CD4-positive, alpha-beta T cell treated with Interferon gamma for 1 hour (primary cell): ENCODE measurements around the gene GATA5.

Experiments used
- DNase-seq: peaks from one replicate; pipeline ENCODE4 v3.0.0-alpha.2; 2020

GATA5 gene

GRCh38 chr20:62452475-62453095 is 23.2 kb downstream of the GATA5 start:
- no peak for DNase-seq

GRCh38 chr20:62451970-62452369 is 23.8 kb downstream of the GATA5 start:
- DNase-seq = no peak

DNA sequence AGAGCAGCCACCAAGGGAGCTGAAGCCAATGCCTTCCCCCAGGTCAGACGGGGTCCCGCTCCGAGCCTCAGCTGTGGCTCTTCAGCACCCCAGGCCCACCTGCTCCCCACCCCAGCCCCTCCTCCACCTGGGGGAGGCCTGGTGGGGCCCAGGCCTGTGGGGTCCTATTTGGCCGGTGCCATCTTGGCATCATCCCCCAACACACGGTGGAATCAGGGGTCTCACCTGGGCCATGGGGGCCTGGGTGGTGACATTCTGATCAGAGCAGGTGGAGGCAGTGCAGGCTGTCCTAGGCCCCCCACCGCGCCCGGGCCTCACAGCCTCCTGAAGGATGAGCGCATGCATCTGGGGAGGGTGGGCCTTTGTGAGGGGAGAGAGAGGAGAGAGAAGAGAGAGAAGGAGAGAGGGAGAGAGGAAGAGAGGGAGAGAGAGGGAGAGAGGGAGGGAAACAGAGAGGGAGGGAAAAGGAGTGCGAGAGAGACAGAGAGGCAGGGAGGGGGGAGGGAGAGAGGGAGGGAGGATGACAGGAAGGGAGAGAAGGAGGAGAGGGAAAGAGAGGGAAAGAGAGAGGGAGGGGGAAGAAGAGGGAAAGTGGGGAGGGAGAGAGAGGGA is 24.5 kb downstream of the GATA5 start:
- no peak for DNase-seq

DNA sequence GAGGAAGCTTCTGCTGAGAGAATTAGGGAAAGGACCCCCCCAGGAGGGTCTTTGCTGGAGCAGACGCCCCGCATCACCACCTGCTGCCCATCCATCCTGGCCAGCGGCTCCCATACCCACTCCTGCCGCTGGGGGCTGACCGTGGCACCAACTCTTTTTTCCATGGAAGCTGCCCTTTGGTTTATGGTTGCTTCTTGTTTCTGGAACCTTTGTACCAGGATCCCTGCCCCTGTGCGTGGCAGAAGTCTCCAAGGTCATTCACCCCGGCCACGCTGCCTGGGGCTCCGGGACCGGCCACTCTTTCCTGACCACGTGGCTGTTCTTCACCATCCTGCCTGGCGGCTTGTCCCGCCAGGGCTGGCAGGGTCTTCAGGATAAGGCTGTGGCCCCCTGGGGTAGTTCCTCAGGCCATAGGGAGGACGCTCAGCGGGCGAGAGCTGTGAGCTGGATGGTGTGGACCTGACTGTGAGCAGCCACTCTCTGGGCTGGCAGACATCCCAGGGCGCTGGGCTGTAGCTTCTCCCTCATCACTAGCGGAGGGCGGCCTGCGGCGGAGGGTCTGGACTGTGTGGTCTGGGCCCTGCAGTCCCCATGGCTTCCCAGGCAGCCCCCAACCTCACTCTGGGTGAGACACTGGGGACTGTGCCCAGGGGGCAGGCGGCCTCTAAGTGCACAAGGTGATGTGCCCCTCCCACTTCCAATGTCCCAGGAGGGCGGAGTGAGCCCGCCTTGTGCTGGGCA is 25.7 kb downstream of the GATA5 start:
- DNase-seq = no peak

GRCh38 chr20:62448788-62449187 is 27.0 kb downstream of the GATA5 start:
- no peak for DNase-seq

- no peak for DNase-seq
Observed at GRCh38 chr20:62448038-62448437, 27.8 kb downstream of the GATA5 start.

- DNase-seq = no peak
Observed at GRCh38 chr20:62446888-62447869, 28.6 kb downstream of the GATA5 start.

DNA sequence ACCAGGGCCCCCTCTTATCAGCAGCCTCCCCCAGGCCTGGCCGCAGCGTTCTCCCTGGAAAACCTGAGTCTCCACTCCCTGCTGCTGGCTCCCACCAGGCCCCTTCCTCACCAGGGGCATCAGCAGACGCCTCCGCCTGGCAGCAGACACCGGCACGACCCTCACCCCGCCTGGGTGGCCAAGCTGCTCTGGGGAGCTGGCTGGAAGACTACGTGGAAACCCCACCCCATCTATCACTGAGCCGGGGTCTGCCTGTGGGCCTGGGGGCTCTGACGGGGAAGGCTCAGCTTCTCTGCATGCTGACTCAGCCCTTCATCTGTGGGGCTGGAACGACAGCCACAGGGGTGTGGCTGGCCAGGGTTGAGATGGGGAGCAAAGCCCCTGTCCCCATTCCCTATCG is 29.3 kb downstream of the GATA5 start:
- no peak for DNase-seq

GRCh38 chr20:62445553-62446340 is 30.0 kb downstream of the GATA5 start:
- no peak for DNase-seq

DNA sequence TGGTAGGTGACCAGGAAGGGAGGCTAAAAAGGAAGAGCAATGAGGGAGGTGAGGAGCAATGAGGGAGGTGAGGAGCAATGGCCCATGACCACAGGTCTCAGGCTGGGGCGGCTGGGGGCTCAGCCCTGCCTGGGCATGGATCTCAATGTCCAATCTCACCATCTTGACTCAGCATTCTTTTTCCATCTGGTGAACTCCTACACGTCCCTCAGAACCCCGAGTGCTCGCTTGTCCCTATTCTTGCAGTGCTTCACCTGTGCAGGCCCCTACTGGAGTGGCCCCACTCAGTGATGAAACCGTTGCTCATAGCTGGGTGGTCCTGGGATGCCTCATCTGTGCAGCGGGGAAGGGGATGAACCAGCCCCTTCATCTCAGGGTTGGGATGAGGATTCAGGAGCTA is 31.5 kb downstream of the GATA5 start:
- no peak for DNase-seq

GRCh38 chr20:62441987-62442539 is 33.7 kb downstream of the GATA5 start:
- no peak for DNase-seq

GRCh38 chr20:62439218-62439617 is 36.6 kb downstream of the GATA5 start:
- DNase-seq = no peak

GRCh38 chr20:62437927-62438326 is 37.9 kb downstream of the GATA5 start:
- no peak for DNase-seq

GRCh38 chr20:62437496-62437895 is 38.3 kb downstream of the GATA5 start:
- DNase-seq = no peak

- no peak for DNase-seq
Observed at GRCh38 chr20:62436692-62437091, 39.1 kb downstream of the GATA5 start.

DNA sequence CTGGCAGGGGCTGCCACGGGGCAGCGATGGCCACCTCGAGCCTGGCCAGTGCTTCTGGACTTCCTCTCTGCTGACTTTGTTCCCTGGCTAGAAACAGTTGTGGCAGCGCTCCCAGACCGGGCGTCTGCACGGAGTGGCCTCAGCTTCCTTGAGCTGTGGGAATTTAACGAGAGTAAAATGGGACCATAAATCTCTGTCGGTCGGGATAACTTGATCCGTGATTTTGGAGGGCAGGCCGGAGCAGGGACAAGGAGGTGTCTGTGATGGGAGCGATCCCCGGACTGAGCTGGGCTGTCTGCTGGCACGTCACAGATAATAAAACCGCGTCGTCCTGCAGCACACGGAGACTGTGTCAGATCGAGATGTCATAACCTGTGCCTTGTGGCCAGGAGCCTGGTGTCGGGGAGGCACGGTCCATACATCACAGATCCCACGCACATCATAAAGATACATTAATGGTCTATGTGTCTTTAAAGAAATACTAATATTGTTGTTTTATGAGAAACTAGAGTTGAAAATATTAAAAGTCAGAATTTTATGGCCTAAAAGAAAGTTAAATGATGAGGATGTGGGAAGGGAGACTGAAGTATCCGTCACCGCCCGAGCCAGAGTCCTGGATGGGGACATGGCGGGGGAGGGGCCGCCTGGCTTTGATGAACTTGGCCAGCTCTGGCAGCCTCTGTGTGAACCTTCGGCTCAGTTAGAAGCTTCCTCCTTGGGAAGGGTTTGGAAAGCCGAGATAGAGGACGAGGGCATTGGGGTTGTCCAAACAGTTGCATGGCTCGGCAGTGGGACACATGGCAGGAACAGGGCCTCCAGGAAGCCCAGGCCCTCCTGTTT is 41.9 kb downstream of the GATA5 start:
- DNase-seq = no peak

DNA sequence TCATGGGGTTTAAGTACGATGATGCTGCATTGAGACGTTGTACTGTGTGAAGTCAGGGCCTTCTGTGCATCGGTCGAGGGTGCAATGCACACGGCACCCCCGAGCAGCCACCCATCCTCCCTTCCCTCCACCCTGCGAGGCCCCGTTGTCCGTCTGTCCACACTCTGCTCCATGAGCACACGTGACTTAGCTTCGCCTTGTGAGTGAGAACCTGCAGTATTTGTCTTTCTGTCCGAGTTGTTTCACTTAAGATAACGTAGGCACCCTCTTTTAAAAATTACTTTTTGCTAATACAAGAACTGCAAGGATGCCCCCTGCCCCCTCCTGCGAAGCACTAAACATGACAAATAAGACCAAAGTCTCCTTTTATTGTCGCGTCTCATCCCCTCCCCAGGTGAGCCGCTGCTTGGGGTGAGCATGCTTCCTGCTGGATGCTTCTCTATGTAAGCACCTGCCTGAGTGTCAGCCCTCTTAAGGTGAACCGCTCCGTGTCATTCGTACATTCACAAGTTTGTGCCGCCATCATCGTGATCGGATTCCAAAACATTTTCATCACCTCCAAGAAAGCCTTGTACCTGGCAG is 44.8 kb downstream of the GATA5 start:
- no peak for DNase-seq

GRCh38 chr20:62430311-62430853 is 45.4 kb downstream of the GATA5 start:
- no peak for DNase-seq

DNA sequence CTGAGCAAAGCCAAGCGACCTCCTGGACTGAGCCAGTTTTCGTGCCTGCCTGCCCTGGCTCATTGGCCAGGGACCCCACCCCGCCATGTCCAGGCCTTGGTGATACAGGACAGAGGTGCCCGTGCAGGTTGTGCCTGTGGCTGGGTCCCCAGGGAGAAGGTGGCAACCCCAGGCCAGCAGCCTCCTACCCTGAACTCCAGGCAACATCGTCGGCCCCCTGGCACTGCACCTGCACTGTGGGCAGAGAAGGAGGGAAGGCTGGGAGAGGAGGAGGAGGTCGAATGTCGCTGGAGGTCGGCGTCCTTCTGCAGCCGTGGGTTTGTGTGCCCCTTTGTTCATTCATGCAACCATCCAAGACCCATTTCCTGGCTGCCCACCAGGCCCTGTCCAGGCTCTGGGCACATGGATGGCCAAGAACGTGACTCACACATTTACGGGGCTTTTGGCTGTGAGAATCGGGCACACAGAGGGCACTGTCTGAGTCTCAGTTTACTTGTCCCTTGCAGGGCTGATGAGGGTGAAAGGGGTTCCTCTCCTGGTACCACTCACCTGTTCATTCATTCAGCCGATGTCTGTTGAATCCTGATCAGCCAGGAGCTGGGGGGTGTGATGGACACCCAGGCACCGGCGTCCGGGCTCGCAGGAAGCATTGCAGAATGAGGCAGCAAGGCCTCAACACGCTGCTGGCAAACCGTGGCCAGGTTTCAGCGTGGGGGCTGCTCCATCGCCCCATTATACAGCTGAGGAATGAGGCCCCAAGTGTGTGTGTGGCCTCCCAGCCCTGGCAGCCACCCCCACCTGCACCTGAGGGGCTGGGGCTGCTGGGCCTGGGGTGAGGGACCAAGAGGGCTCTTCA is 46.1 kb downstream of the GATA5 start:
- no peak for DNase-seq
